HL-60/S4 treated with phorbol 12-myristate 13-acetate at 8.2 ng/mL for 4 days and 3 days (cell line): Measurements from ENCODE around the gene HSBP1L1.
"Not testable (repeated sequence)": the region's sequence is repeated elsewhere in the genome, so short reads cannot be mapped to it uniquely, and the experiment has no call there.

Source experiments
- in situ Hi-C: fragments of 300-500 bp; cut with MboI; formaldehyde crosslinking; loops from 2 replicates; pipeline ENCODE4 v1.15.0; 2022; ENCODE audit warnings: low sequenced_read_pairs

The HSBP1L1 gene

GRCh38 chr18:79983253-79983652 lies 18.8 kb downstream of the HSBP1L1 start:
- in situ Hi-C loops: no loop called here

GRCh38 chr18:79983793-79984192 lies 19.4 kb downstream of the HSBP1L1 start:
- in situ Hi-C loops: no loop called here

GRCh38 chr18:79985172-79985571 lies 20.7 kb downstream of the HSBP1L1 start:
- in situ Hi-C loops: no loop called here

GRCh38 chr18:79986726-79987125 lies 22.3 kb downstream of the HSBP1L1 start:
- in situ Hi-C loops: no loop called here

- in situ Hi-C loops: no loop called here
Observed at GRCh38 chr18:79987566-79987965, 23.1 kb downstream of the HSBP1L1 start.

GRCh38 chr18:79988071-79988450 lies 23.6 kb downstream of the HSBP1L1 start:
- in situ Hi-C loops: no loop called here

- in situ Hi-C loops: no loop called here
Observed at GRCh38 chr18:79988451-79989194, 24.2 kb downstream of the HSBP1L1 start, which contains the start of gene TXNL4A. Gene TXNL4A, minus strand, starts transcription at chr18:79988563. Its CDS starts 171 bp downstream, at chr18:79988392.

- in situ Hi-C loops: no loop called here
Observed at GRCh38 chr18:79989195-79989497, 24.7 kb downstream of the HSBP1L1 start.

GRCh38 chr18:79991494-79991893 lies 27.1 kb downstream of the HSBP1L1 start:
- in situ Hi-C loops: no loop called here

- in situ Hi-C loops: not testable (repeated sequence)
Observed at GRCh38 chr18:79999701-80000100, 35.3 kb downstream of the HSBP1L1 start.

- in situ Hi-C loops: no loop called here
Observed at GRCh38 chr18:80000877-80001276, 36.4 kb downstream of the HSBP1L1 start.

- in situ Hi-C loops: no loop called here
Observed at GRCh38 chr18:80002468-80002867, 38.0 kb downstream of the HSBP1L1 start.

- in situ Hi-C loops: no loop called here
Observed at GRCh38 chr18:80004600-80005342, 40.3 kb downstream of the HSBP1L1 start.

- in situ Hi-C loops: no loop called here
Observed at GRCh38 chr18:80006724-80007123, 42.3 kb downstream of the HSBP1L1 start.

- in situ Hi-C loops: no loop called here
Observed at GRCh38 chr18:80009661-80010550, 45.5 kb downstream of the HSBP1L1 start.

- in situ Hi-C loops: no loop called here
Observed at GRCh38 chr18:80010551-80010906, 46.1 kb downstream of the HSBP1L1 start.

- in situ Hi-C loops: not testable (repeated sequence)
Observed at GRCh38 chr18:80011496-80012137, 47.2 kb downstream of the HSBP1L1 start.

GRCh38 chr18:80012714-80013113 lies 48.3 kb downstream of the HSBP1L1 start:
- in situ Hi-C loops: no loop called here
